ENCODE measurements around the gene SHROOM3.

Gene SHROOM3

DNA sequence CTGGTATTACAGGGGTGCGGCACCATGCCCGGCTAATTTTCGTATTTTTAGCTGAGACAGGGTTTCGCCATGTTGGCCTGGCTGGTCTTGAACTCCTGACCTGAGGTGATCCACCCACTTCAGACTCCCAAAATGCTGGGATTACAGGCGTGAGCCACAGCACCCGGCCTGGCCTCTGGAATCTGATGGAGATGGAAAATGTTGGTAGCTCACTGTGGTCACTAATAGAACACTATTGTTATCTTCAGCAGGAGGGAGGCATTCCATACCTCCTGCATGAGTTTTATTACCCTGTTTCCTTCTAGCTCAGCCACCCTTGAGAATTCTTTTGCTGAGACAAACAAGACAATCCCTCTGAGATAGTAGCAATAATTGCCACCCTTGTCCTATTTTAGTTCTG lies 105.0 kb downstream of the SHROOM3 start:
- DNase-seq (ENCODE audit: low read depth in 1 of 2, low spot score in 1 of 2), result no peak

DNA sequence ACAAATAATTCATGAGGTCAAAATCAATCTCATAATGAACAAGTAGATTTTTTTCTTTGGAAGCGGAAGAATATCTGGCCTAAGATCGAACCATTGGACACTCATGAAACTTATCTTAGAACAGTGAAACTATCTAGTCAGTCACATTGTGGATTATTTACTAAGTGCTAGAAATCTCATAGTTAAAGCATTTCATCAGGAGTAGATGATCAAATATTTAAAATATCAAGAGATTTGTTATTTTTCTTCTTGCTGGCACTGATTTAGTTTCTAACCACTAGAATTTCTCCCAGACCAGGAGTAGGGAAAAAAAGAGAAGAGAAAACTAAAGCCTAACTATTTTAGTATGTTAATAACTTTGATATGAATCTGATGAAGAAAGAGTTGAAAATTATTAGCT lies 105.5 kb downstream of the SHROOM3 start:
- DNase-seq (ENCODE audit: low read depth in 1 of 2, low spot score in 1 of 2), result no peak

GRCh38 chr4:76543378-76543777 lies 108.3 kb downstream of the SHROOM3 start:
- no peak for DNase-seq (ENCODE audit: low read depth in 1 of 2, low spot score in 1 of 2)

DNA sequence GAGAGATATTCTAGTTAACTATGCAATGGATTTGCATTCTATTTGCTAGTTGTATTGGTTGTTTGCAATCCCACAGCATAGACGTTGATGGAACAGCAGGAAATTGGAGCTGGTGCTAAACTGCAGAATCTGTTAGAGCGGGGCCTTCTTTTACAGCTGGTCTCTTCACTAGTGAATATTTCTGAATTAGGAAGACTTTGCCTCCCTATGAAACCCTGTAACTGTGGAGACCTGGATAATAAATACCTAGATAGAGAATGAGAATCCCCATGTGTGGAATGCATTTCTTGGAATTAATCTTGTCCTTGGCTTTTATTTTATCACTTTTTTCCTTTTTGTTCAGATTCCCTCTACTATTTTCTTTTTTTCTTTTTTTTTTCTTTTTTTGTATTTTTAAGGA lies 109.7 kb downstream of the SHROOM3 start:
- DNase-seq (ENCODE audit: low read depth in 1 of 2, low spot score in 1 of 2), result no peak

DNA sequence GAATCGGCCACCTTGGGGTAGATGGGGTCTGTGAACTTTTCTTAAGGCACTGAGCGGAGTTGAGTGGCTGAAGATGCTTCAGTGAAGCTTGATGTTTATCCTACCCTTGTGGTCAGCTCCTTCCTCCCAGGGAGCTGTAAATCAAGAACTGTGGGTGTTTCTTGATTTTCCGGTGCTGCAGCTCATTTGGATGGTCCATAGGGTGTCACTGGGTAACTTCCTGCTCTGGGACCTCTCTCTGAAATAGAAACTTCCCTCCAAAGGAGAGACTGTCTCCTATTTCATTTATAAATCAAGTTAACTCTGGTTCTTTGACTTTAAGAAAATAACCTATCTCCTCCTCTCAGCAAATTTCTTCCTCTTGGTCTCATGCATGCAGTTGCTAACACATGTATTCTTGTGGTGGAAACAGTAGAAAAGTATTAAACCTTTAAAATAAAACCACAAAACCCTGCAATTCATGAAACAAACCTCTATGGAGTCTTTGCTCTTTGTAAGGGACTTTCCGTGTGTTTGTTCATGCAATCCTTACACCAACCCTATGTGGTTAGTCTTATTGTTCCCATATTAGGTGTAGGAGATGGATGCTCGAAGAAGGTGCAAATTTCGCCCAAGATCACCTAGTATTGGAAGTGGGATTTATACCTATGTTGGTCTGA lies 110.3 kb downstream of the SHROOM3 start:
- DNase-seq (ENCODE audit: low read depth in 1 of 2, low spot score in 1 of 2), result no peak

DNA sequence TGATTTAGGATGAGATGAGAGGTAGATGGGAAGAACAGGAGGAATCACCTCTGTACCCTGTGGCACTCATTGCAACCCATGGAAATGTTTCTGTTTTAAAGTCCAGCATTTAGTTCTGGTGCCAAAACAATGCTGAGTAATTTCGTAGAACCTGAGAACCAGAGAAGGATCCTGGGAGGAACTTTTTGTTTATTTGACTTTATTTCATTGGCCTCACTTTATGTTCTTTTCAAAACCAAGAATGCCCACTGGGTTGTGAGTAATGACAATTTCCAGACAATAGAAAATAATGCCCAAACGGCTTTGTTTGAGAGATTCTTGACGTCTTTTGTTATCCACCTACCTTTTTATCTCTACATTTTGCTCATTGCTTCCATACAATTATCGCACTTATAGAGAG lies 111.3 kb downstream of the SHROOM3 start:
- no peak for DNase-seq (ENCODE audit: low read depth in 1 of 2, low spot score in 1 of 2)

DNA sequence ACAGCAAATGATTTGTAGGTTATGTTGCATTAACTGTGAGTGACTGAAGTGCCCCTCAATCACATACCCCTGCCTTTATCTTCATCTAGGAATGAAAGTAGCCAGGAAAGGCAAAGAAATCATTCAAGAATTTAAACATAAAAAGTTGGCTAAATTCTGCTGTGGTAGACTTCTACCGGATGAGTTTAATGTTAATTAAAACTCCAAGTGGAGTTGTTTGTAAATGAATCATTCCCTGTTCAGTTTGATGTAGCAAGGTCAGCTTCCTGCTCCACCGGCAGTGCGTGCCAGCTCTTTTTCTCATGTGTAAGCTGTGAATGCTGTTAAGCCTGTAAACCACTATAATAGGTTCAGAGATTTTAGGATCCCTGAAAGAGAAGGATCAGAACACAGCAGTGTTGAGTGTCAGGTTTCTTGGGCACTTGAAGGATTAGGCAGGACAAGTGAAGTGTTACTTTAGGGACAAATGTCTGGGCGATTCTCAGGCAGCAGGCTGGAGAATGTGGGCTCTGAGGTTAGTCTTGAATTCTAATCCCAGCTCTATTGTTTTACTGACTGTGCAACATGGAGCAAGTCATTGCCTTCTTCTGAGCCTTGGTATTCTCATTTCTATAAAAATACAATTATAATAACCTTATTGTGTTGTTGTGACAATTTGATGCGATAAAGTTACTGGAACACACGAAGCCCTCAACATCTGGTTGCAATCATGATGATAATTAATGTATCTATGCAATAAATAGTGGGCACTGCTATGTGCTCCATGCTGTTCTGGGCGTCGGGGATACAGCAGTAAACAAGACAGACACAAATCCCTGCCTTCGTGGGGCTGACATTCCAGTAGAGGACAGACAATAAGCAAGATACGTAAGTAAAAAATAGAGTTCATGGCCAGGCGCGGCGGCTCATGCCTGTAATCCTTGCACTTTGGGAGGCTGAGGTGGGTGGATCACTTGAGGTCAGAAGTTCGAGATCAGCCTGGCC lies 112.0 kb downstream of the SHROOM3 start:
- DNase-seq (ENCODE audit: low read depth in 1 of 2, low spot score in 1 of 2), result no peak

DNA sequence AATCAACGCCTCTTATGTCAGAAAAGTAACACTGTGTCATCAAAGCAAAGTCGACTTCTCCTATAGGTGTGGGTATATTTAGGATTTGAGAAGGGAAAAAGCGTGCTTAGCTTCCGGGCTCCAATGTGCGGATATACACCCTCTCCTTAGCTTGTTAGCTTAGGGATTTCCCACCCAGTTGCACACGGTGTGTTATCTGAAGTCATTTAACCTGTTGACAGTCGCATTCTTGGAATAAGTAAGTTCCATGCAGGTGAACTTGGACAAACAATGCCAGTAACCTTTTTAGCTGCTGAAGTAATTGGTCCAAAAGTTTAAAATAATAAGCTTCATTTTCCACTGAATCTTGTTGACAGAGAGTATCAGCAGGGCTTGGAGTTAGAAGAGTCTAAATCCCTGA lies 113.7 kb downstream of the SHROOM3 start:
- DNase-seq (ENCODE audit: low read depth in 1 of 2, low spot score in 1 of 2), result no peak

GRCh38 chr4:76549765-76550164 lies 114.7 kb downstream of the SHROOM3 start:
- no peak for DNase-seq (ENCODE audit: low read depth in 1 of 2, low spot score in 1 of 2)

DNA sequence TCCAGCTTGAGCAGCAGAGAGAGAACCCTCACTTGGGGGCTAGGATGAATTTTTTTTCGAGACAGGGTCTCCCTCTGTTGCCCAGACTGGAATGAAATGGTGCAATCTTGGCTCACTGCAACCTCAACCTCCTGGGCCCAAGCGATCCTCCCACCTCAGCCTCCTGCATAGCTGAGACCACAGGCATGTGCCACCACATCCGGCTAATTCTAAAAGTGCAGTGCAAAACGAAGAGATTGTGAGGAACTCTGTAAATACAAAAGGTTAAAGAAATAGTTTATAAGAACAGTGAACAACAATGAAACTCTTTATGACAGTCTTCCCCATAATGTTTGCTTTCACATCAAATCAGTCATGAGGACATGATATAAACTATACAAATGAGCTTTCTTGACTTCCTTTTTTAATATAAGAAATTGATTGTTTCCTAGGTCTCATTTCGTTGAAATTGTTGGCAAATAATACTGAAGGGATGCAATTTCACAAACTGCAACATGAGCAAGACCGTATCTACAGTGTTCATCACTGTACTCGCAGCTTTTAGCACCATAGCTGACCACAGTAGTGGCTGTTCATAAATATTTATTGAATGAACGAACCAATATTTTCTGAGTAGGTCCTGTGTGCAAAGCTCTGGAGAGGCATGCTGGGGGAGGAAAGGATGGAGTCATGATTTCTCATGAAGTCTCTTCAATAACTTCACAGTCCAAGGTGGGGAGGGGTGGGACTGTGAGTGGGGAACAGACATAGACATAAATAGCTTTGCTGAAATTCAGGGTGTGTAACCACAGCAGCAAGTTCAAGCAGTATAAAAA lies 116.1 kb downstream of the SHROOM3 start:
- no peak for DNase-seq (ENCODE audit: low read depth in 1 of 2, low spot score in 1 of 2)

- DNase-seq (ENCODE audit: low read depth in 1 of 2, low spot score in 1 of 2), result no peak
Measured at GRCh38 chr4:76554630-76555029, 119.6 kb downstream of the SHROOM3 start.

DNA sequence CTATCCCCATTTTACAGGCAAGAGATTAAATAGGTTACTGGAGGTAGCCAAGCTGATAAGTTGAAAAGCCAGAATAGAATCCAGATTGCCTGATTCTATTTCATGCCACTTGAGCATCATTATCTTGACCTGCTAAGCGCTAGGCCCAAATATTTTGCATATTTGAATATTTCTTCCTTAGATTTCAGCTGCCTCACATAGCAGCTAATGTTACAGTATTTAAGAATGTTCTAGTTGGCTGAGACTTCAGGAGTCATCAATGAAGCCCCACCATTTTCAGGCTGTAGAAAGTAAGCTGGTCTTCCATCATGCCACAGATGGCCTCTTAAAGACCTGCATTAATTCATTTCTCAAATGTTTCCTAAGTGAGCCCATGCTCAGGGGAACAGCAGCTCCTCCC lies 121.4 kb downstream of the SHROOM3 start:
- DNase-seq (ENCODE audit: low read depth in 1 of 2, low spot score in 1 of 2), result no peak

- DNase-seq (ENCODE audit: low read depth in 1 of 2, low spot score in 1 of 2), result no peak
Measured at GRCh38 chr4:76558396-76559235, 123.6 kb downstream of the SHROOM3 start.

DNA sequence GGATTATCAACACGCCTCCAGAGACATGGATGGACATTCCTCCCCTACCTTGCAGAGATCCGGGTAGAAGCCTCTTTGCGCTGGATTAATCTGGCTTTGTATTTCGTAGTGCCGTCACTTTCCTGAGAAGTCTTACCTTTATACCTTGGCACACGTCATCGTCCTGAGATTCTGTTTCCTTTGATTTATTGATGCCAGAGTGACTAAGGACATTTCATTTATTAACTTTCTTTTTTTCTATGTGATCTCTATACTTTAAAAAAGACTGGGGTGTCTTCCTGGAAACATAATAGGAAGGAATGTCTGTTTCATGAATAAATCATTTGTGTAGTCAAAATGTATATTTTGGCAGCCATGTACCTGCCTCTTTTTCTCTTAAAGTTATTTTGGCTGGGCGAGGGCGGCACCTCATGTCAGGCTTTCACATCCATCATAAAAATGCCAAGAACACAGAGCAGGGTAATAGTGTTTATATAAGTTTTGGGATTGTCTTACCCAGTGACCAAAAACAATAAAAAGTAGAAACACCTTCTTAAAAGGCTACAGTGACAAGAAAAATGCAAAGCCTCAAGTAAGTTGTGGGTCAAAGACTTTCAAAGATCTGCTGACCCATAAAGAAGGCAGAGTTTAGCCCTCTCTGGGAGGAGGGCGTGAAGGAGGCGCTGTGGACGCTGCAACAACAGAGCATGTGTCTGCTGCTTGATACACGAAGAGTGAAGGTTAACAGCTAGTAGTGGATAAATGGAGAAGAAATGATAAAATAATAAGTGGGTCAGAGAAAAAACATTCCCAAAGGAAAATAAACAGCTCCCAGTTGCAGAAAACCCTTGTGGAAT lies 124.4 kb downstream of the SHROOM3 start:
- no peak for DNase-seq (ENCODE audit: low read depth in 1 of 2, low spot score in 1 of 2)

DNA sequence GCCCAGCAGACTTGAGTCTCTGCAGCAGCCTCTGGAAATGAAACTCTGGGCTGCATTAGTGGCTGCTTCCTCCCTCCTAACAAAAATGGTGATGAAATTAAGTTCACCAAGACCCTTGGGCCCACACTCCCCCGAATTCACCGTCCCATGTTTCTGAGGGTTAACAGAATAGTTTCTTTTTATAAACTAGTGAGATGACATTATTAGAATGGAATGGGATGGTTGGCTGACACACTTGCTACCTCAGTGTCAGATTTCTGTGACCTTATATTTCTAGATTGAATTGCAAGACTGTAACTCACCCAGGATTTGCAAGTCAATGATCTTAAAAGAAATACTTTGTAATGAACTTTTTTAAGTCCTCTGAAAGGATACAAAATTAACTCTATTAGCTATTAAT lies 127.1 kb downstream of the SHROOM3 start:
- DNase-seq (ENCODE audit: low read depth in 1 of 2, low spot score in 1 of 2), result no peak

DNA sequence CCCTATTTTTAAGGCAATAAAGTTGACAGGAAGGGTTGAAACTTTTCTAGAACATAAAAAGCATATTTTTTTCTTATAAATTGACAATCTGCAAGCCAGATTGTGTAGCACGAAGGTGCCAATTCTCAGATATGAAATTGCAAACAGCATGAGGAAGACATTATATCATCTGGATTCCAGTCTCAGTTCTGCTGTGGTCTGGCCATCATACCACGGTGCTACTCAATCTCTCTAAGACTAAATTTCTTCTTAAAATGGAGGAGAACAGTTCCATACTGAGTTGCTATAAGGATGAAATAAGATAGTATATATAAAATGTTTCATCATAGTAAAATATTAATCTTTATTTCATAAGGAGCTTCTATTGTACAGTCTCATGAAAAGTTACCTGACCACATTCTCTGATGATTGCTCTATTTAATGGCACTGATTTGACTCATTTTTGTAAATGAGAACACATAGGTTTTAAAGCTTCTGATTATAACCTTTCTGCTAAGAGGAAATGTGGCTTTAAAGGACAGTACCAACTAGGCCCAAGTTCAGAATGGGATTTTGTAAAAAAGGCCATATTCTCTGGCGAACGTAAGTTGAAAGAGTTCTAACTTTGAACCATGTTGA lies 127.9 kb downstream of the SHROOM3 start:
- DNase-seq (ENCODE audit: low read depth in 1 of 2, low spot score in 1 of 2), result no peak

DNA sequence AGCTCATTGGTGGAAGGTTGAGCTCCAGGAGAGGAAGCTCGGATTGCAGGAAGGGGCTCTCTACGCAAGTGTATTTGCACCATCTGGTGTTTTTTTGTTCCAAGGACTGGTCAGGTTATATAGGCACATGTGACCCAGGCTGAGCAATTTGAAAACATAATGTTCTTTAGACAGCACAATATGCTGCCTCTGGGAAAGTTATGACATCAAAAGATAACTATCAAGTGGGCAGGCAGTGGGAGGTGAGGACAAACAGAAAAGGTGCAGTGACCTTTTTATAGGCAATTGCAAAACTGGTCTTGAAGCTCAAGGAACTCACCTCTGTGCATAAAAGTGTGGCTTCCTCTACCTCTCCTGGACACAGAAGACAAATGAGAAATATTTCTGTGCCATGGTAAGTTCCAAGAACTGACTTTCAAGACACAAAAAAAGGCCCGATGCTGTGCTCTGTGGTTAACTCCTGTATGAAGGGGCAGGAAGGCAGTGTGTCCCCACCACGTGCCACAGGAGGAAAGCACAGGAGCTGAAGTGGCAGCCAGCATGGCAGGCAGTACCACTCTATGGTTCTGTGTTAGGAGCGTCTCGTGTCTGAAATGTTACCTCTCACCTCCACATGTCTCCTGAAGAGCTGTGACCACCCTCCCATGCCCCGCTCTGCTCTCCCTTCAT lies 128.6 kb downstream of the SHROOM3 start:
- no peak for DNase-seq (ENCODE audit: low read depth in 1 of 2, low spot score in 1 of 2)

DNA sequence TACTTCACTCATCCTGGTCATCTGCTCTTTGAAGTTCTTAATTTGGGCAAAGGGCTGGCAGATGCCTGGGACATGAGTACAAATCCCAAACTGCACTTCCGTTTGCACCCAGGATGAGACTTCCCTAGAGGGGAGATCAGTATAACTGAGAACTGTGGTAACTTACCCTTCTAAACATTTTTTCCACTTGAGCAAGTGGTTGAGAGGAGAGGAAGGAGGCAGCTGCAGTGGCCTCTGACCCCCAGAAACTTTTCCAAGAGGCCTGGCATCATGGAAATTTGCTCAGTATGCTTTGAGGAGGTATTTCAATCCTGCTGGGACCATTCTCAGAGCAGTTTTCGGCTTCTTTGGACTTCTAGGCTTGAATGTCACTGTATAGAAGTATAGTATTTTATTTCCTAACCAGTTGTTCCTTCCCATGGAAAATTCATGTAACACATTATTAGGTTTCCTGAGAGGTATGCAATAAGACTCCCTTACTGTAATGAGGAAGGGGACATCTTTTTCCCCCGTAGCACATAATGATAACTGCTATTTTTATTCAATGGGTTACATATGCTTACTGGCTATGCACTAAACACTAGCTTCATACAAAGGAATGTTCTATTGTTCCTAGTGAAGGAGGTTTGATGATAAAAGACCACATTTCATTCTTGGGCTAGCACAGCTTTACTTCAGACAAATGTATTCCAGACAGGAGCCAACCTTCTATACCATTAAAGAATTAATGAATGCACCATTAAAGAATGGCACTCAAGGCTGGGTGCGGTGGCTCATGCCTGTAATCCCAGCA lies 129.3 kb downstream of the SHROOM3 start:
- no peak for DNase-seq (ENCODE audit: low read depth in 1 of 2, low spot score in 1 of 2)

Data from activated CD4-positive, alpha-beta T cell treated with anti-CD3 and anti-CD28 coated beads, Interleukin-2, amount 50 U/mL, for 24 hours (primary cell).